Measurements from ENCODE around the gene TBC1D22A.

The TBC1D22A gene

DNA sequence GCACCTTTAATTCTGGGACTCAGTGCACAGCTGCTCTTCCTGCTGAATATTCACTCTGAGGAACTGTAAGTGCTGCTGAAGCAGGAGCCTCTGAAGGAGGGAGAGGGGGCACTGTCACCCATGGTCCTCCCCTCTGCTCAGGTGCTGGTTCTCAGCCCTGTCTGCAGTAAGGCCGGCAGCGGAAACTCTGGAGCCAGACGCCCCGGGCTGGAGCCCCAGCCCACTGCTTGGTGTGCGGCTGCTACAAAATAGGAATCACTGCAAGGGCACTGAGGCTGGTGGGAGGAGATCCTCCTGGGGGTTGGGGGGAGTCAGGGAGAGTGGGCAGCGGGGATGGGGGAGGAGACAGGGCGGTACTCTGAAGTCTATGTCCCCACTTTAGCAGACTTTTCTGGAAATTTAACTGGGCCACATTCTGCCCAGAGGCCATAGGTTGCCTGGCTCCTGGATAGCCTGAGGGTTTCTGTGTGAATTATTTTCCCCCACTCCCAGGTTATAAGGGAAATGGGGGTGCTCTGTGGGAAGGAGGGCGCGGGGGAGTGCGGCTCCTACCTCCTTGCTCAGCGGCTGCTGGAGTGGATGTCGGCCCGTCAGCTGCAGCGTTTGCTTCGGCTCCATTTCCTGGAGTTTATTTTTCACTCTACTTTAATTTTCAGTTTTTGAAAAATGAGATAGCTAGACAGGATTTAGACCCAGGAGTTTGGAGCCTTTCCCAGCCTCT, 33.6 kb downstream of the TBC1D22A start:
- DNase-seq (ENCODE audit: low read depth in 2 of 2): no peak

DNA sequence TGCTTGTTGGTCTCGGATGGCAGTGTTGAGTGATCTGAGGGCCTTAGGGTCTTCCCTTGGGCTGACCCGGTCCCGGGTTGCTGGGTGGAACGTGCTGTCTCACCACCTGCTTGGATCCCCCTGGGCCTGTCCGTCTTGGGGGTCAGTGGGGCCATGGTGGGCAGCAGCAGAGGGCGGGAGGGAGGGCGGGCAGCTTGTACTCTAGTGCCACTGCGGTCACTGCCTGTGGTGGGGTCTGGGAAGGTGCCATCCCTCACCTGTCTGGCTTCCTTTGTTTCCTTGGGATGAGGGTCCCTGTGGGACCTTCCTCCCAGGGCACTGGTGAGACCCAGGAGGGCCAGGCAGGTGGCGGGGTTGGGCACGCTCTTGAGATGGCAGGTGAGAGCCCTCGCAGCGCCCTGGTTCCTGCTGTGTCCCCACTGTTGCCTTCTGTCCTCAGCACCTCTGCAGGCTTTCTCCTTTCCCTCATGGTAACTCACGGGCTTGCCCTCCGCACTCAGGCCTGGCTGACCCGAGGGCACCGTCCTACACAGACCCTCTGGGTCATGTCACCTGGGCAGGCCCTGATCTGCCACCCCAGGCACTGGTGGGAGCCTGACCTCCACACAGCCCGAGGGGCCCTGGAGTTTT, 34.2 kb downstream of the TBC1D22A start:
- no peak for DNase-seq (ENCODE audit: low read depth in 2 of 2)

DNA sequence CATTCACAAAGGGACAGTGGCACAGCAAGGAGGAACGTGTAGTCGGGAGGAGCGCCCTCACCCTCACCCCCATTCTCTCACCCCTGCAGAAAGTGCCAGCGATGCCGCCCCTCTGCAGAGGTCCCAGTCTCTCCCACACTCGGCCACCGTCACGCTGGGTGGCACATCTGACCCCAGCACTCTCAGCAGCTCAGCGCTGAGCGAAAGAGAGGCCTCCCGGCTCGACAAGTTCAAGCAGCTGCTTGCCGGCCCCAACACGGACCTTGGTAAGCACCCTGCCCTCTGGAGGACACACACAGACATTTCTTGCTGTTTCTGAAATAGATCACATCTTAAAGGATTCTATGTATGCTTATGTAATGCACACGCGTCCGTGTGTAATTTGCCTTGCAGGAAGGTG, 34.9 kb downstream of the TBC1D22A start:
- no peak for DNase-seq (ENCODE audit: low read depth in 2 of 2)

DNA sequence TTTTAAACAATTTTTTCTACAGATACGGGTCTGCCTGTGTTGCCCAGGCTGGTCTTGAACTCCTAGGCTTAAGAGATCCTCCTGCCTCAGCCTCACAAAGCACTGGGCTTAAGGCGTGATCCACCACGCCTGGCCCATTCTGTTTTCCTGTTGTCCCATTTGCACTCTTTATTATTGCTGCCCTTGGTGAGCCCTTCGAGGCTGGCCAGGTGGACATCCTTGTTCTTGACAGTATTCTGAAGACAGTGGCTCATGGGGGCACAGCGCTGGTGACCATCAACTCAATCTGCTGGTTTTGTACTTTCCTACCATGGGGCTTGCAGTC, 35.6 kb downstream of the TBC1D22A start:
- no peak for DNase-seq (ENCODE audit: low read depth in 2 of 2)

DNA sequence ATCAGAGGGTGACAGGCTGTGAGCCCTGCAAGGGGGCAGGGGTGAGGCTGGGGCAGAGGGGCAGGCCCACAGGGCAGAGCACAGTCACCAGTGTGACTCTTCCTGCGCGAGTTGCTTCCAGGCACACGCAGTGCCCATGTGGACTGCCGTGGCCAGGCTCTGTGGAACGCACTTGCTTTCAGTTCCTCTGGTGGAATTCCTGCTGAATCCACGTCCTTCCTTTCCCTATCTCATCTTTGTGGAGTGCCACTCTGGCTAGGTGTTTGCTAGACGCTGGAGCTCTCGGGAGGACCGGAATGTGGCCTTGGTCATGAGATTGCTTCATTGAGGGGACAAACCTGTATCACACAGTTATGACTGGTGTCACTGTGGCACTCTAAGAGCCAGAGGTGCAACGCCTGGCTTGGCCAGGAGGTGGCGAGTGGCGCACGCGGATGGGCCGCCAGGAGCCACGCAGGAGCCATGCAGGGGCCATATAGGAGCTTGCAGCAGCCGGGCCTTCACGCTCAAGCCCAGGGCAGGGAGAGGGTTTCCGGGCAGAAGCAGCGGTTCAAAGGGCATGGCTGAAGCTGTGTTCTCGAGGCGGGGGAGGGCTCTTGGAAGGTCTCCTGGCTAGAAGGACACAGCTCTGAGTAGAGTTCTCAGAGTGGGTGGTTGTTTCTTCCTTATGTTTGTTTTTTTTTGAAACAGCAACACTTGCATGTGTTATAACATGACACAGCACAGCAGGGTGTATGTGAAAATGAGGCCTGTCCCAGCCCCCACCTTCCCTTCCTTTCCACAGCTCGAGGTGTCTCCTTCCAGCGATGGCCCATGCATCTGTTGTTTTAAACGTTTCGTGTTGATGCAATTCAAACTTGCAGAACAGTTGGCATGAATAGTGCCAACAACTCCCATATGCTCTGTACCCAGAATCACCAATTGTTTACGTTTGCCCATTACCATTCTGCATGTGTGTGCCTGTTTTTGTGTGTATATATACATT, 36.2 kb downstream of the TBC1D22A start:
- peak in 1 of 2 experiments; percentile 23 for DNase-seq (ENCODE audit: low read depth in 2 of 2)

DNA sequence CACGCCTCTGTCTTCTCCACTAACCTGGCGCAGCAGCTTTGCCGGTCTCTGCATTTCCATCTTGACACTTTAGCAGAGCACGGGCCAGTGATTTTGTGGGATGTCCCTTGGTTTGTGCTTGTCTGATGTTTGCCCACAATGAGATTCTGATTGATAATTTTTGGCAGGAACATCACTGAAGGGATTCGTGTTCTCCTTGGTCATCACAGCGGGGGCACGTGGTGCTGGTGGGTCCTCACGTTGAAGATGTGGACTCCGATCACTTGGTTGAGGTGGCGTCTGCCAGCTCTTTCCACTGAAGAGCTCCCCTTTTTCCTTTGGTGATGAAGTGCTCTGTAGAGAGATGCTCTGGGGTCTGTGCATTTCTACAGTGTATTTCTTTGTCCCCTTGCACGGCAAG, 37.2 kb downstream of the TBC1D22A start:
- no peak for DNase-seq (ENCODE audit: low read depth in 2 of 2)

DNA sequence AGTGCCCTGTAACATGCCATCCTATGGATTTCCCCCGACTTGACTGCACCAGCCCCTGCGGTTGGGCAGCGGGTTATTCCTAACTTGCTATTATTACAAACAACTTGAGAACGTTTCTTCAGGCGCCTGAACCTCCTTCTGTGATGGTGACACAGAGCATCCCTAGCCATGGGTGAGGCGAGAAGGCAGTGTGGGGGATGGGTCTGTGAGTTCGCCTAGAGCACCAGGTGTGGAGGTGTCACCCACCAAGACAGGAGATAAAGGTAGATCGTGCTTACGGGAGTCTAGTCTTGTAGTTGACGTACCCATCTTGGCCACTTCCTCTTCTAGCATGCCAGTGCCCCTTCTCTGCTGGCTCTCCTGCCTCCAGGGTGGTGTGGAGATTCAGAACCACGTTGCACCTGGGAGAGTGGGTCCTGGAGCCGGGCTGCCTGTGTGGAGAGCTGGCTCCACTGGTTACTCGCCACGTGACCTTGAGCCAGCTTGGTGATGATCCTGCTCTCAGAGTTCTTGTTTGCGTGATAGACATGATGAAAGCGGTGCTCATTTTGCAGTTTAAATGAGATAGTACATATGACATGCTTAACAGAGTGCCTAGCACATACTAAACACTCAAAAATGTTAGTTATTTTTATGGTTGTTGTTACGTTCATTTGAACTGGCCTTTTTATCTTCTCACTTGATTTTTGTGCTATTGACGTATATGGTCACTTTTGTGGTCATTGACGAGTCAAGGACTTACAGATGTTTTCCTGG, 37.8 kb downstream of the TBC1D22A start:
- DNase-seq (ENCODE audit: low read depth in 2 of 2): no peak

DNA sequence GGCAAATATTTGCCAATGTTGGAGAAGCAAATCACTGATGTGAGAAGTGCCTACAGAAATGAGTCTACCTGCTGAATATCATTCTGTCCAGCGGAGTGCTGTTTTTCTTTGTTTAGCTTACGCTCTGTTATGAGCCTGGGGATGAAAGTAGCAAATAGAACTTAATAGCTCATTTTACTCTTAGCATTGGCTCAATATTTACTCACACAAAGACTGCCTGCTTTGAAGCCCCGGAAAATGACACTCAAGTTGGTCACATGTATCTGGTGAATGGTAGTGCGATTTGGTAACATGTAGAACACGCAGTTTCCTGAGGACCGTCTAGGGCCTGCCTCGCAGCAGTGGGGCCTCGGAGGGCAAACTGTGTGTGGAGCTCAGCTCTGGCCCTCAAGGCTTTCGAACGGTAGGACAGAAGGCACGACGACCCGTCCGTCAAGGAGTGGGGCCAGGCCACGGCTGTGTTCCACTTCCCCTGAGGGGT, 38.9 kb downstream of the TBC1D22A start:
- DNase-seq (ENCODE audit: low read depth in 2 of 2): no peak

DNA sequence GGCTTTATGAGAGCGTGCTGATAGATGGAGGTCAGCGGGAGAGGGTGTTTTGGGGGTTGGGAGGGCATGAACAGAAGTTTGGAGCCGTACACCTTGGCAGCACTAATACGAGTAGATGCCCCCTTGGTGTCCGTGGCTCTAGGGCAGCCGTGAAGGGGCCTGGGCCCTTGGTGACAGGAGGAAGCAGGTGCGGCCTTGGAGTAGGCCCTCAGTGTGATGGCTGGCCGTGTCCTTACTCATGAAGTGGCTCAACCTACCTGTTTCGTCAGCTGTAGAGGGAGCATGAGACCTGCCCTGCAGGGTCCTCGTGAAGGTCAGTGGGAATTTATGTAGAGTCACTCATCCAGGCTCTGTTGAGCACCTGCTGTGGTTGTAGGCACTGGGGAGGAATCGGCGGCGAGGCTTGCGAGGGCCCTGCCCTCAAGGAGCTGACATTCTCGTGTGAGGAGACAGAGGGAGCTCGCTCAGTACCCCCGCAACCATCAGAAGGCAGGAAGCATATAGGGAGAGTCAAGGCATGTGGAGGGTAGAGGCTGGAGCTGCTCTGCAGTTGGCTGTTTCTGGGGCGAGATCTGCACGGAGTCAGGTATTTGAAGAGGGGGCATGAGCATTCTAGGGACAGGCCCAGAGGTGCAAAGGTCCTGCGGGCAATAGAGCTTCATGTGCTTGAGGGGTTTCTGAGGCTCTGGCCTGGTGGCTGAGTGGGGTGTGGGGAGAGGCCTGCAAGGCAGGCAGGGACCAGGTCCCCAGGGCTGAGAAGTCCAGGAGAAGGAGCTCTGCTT, 39.6 kb downstream of the TBC1D22A start:
- no peak for DNase-seq (ENCODE audit: low read depth in 2 of 2)

DNA sequence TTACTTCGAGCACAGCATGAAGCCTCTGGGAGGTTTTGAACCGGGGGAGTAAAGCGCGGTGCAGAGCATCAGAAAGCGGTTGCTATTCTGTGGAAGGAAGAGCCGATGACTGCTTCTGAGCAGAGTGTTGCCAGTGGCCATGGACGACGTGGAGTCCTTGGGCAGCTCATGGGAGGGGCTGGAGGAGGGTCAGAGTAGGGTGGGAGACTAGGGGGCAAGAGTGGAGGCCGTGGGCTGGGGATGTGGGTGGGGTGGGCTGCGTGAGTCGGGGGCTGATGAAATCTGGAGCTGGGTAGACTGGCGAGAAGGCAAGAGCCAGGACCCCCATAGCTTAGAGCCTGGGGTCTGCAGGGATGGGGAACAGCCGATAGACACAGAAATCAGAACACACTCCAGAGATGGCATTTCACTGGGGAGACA, 40.2 kb downstream of the TBC1D22A start:
- DNase-seq (ENCODE audit: low read depth in 2 of 2): no peak

DNA sequence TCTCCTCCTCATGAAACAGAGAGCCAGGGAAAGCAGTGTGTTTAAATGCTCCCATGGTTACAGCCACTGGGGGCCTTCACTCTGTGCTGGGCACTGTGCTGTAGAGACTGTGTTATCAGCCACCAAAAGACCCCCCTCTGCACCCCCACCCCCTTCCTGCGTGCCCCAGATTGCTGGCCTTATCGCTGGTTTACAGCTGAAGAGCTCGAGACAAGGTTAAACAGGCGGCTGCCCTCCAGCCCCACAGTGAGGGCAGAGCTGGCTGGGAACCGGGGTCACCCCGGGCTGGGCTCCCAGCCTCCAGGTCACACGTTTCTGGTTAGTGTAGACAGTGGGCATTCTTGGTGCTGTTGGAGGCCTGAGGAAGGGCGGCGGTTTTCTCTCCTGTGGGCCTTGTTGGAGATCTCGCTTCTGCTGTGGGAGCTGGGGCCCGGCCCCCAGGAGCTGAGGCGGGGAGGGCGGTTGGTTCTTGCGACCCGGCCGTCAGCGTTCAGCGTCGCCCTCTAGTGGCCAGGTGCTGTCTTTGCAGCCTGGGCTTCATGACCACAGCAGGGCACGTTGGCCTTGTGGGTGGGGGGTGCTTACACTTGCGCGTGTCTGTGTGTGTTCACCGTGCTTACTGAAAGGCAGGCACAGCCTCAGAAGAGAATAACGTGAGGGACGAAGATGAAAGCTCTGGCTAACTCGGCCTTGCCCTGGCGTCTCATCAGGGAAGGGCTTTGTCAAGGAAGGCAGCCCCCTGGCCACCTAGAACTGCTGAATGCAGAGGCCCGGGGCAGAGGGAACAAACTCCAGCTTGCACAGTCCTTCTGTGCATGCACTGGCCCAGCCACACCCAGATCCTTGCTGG, 40.8 kb downstream of the TBC1D22A start:
- no peak for DNase-seq (ENCODE audit: low read depth in 2 of 2)

DNA sequence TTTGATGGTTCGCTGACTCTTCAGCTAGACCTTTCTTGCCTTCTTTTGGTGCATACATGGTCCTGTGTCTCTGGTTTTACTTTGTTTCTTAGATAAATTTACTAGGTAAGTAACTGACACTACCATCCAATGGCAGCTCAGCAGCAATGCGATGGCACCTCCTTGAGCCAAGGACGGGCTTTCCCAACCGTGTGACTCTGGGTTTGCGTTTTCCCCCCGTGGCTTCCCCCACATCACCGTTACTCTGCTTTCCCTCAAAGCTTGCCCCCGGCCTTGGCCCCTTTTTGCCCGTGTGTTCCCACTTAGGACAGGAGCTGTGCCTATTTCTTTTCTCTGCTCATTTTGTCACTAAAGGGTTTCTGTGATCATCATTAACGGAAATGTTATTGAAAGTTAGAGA, 41.5 kb downstream of the TBC1D22A start:
- DNase-seq (ENCODE audit: low read depth in 2 of 2): no peak

DNA sequence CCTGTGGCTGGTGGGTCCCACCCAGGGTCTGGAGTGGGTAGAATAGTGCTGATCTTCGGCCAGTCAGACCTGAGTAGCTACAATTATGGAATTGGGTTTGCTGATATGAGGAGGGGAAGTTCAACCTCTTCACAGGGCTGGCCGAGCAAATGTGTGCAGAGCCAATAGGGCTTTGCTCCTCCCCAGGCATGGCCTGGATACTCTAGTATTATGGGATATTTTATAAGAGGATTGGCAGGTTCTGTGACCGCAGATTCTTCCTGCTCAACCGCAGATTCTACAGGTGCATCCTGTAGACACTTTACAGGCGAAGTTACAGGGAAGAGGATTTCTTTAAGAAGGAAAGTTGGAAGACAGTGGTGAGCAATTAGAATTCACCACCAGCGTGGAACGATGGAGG, 44.3 kb downstream of the TBC1D22A start:
- no peak for DNase-seq (ENCODE audit: low read depth in 2 of 2)

DNA sequence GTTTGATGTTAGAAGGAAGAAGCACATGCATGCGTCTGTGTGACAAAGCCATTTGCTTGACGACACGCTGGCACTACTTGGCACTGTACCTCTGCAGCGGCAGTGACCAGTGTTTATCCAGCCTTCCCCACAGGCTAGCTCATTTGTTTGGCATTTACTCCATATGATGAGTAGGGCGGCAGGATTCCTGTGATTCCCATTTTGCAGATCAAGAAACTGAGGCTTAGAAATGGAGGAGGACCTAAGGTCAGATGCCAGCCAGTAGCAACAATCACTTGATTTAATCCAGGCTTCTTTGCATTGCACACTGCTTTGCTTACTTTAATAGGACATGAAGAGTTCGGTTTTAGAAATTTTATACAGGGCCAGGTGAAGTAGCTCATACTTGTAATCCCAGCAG, 45.0 kb downstream of the TBC1D22A start:
- no peak for DNase-seq (ENCODE audit: low read depth in 2 of 2)

DNA sequence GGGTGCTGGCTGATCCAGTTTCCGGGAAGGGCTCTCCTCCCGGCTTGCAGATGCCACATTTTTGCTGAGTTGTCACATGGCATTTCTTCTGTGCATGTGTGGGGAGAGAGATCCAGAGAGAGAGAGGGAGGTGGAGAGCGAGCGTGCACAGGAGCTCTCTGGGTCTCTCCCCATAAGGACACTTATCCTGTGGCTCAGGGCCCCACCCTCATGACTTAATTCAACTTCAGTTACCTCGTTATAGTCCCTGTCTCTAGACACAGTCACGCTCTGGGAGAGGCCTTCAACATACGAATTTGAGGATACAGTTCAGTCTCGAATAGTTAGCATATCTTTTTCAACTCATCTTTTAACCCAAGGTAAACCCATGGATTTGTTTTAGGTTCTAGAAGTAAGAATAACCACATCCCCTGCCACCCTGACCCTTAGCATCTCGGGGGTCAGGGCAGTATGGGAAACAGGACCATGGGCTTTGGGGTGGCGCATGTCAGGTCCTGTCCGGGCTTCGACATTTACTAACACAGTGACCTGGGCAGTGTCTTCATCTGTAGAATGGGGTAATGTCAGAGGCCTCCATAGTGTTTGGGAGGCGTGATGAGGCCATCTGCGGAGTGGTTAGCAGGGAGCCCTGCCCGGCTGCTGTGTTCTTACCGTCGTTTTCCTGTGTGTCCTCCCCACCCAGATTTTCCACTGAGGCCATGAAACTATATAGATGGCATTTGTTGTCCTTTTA, 46.9 kb downstream of the TBC1D22A start:
- no peak for DNase-seq (ENCODE audit: low read depth in 2 of 2)

DNA sequence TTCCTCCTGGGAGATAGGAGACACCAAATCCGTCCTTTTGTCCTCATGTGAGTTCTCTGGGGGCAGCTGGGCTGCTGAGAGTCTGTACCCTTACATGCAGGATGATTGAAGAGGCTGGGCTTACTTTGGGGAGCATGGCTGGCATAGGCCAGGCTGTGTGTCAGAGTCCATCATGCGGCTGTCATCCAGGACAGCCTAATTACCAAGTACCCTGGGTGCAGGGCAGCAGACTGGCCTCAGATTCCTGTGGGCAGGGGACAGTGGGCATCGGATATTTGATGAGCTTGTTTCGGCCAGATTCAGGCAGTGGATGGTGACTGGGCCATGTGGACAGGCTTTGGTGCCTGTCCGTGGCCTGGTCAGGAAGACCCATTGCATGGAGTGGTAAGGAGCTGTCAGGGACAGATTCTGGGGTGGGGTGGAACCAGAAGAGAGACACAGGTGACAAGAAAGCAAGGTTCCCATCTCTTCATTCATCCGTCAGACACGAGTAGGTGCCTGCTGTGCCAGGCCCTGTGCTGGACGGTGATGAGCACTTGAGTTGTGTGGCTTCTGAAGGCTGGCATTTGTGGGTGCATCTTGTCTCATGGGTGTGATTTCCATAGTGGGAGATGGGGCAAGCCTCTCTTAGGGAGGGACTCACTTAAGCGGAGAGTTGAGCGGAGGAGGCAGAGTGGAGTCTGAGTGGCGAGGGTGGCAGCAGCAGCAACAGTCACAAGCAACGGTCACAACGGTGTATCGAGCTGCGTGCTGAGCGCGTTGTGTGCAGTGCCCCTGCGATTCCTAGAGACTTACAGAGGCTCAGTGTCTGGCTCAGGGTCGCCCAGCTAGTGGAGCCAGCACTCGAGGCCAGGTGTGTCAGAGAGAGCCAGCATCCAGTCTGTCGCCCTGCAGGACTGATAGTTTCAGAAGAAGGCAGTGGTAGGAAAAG, 48.7 kb downstream of the TBC1D22A start:
- no peak for DNase-seq (ENCODE audit: low read depth in 2 of 2)

DNA sequence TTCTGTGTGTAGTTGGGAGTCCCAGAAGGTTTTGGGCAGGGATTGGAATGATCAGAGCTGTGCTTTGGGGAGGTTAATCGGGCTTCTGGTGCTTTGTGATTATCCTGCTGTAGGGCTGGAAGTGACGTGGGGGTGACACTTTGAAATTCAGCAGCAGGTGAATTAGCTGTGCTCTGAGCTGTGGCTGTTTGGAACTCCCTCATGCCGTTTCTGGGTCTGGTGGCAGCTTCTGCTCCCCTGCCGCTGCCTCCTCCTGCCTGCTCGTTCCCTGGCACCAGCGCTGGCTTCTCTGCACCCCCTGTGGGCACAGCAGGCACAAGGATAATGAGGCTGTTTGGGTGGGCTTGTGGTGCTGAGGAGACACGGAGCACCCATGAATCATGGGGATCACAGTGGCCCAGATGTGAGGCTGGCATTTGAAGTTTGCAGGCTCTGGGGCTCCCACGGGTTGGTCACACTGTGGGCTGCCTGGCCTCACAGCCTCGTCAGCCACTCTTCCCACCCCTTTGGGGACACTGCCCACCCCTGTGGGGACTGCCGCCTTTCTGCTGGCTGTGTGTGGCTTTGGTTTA, 49.7 kb downstream of the TBC1D22A start:
- DNase-seq (ENCODE audit: low read depth in 2 of 2): no peak

DNA sequence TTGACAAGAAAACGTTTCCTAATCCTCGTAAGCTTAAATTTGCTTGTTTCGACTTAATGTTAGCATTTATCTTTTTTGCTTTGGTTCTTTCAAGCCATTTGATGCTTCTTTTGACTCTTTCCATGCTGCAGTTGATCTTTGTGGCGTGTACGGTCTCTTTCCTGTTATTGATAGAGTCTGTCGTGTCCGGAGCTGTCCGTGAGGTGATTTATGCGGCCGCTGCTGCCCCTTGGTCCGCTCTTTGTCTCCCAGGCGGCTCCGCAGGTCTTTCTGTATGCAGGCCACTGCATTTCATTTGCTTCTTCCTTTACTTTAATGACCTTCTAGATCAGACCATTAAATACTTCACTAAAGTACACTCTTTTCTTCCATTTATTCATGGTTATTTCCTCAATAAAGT, 50.3 kb downstream of the TBC1D22A start:
- no peak for DNase-seq (ENCODE audit: low read depth in 2 of 2)
